ENCODE data around the gene GNG14.
"Not testable (repeated sequence)": the region's sequence is repeated elsewhere in the genome, so short reads cannot be mapped to it uniquely, and the experiment has no call there.

The GNG14 gene

GRCh38 chr19:12667731-12668302 lies 20.0 kb upstream of the GNG14 start:
- no peak for DNase-seq

- DNase-seq = no peak
Observed at GRCh38 chr19:12668346-12668745, 19.5 kb upstream of the GNG14 start.

GRCh38 chr19:12668932-12669269 lies 18.9 kb upstream of the GNG14 start:
- DNase-seq = peak; percentile 86

GRCh38 chr19:12669270-12670158 lies 18.3 kb upstream of the GNG14 start:
- peak; percentile 82 for DNase-seq

- DNase-seq = no peak
Observed at GRCh38 chr19:12670159-12670928, 17.5 kb upstream of the GNG14 start.

GRCh38 chr19:12672744-12673143 lies 15.1 kb upstream of the GNG14 start:
- no peak for DNase-seq

GRCh38 chr19:12675399-12675798 lies 12.4 kb upstream of the GNG14 start:
- no peak for DNase-seq

- no peak for DNase-seq
Observed at GRCh38 chr19:12675940-12676339, 11.9 kb upstream of the GNG14 start.

- peak; percentile 84 for DNase-seq
Observed at GRCh38 chr19:12676384-12676792, 11.4 kb upstream of the GNG14 start.

- no peak for DNase-seq
Observed at GRCh38 chr19:12676928-12677327, 10.9 kb upstream of the GNG14 start.

- not testable (repeated sequence) for DNase-seq
Observed at GRCh38 chr19:12678039-12678438, 9.8 kb upstream of the GNG14 start.

GRCh38 chr19:12680034-12680433 lies 7.8 kb upstream of the GNG14 start:
- no peak for DNase-seq

GRCh38 chr19:12681074-12681987 lies 6.5 kb upstream of the GNG14 start, which contains the start of gene DHPS:
TSS of gene DHPS (minus strand) at chr19:12681880. CDS start at chr19:12681766, 114 bp downstream.
- DNase-seq = peak; percentile 96

- no peak for DNase-seq
Observed at GRCh38 chr19:12685831-12686230, 2.0 kb upstream of the GNG14 start.

- DNase-seq = no peak
Observed at GRCh38 chr19:12689012-12689411, 1.2 kb downstream of the GNG14 start.

- no peak for DNase-seq
Observed at GRCh38 chr19:12689581-12690216, 1.9 kb downstream of the GNG14 start.

- no peak for DNase-seq
Observed at GRCh38 chr19:12692960-12693359, 5.2 kb downstream of the GNG14 start.

GRCh38 chr19:12694641-12695040 lies 6.8 kb downstream of the GNG14 start:
- DNase-seq = no peak

GRCh38 chr19:12695096-12695495 lies 7.3 kb downstream of the GNG14 start:
- no peak for DNase-seq

- no peak for DNase-seq
Observed at GRCh38 chr19:12695514-12695913, 7.7 kb downstream of the GNG14 start.

- peak; percentile 9 for DNase-seq
Observed at GRCh38 chr19:12695997-12696365, 8.2 kb downstream of the GNG14 start.
